ENCODE measurements around the gene STON2. TPM values are rescaled to one million over a fixed set of nuclear protein-coding genes. Genes with fewer than 3 reads are reported as not detected.

The STON2 gene
- total RNA-seq, 2 donors from 2014 or later: 6.6 to 16.6 TPM

DNA sequence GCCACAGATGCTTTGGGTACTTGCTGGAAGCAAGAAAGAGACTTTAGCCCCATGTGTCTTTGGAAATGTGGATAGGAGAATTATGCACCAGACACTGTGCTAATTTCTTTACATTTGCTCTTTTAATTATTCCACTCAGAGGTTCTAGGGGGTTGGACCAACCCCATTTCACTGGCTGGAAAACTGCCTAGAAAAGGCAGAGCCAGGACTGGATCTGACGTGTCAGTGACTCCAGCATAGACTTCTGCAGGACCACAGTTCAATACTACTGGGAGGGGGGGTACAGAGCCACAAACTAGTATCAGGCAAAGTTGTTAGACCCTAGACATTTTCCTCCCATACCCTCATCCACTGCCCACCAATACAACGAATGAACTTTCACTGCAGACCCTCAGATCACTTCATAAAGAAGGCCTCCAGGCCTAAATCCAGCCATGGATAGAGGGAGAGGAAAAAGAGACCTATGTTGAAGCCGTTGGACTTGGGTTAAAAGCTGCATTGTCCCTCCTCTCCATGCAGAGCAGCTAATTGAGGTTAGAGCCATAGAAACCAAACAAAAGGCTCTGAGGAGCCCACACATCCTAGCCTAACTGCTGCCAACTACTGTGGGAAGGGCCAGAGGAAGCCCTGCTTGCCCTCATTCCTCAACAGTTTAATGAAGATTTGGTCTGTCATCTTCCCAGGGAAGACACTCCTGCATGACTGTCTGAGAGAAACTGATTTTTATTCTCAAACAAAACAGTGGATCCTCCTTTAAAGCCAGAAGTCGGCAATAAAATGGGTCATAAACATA, 68.7 kb downstream of the STON2 start:
- H3K4me1 ChIP-seq: peaks cover 4% of the 10 kb centered on the region
- H3K27me3 ChIP-seq: no peaks in the 10 kb centered on the region
- intact Hi-C loops (cut with DNase I): no loop called here
- no peaks in the 10 kb centered on the region for H3K36me3 ChIP-seq (replicated peaks in 1 of 2; ENCODE audit: insufficient read depth in 1 of 2, low read depth in 2 of 2)
- TF ChIP-seq POLR2A (IDR thresholded peaks at IDR 0.05): no peak
- TF ChIP-seq, protein P1, sequence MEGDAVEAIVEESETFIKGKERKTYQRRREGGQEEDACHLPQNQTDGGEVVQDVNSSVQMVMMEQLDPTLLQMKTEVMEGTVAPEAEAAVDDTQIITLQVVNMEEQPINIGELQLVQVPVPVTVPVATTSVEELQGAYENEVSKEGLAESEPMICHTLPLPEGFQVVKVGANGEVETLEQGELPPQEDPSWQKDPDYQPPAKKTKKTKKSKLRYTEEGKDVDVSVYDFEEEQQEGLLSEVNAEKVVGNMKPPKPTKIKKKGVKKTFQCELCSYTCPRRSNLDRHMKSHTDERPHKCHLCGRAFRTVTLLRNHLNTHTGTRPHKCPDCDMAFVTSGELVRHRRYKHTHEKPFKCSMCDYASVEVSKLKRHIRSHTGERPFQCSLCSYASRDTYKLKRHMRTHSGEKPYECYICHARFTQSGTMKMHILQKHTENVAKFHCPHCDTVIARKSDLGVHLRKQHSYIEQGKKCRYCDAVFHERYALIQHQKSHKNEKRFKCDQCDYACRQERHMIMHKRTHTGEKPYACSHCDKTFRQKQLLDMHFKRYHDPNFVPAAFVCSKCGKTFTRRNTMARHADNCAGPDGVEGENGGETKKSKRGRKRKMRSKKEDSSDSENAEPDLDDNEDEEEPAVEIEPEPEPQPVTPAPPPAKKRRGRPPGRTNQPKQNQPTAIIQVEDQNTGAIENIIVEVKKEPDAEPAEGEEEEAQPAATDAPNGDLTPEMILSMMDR (IDR thresholded peaks at IDR 0.05): no peak
- no peak overlapping the region for H3K4me3 ChIP-seq
- H3K9me3 ChIP-seq: no peaks in the 10 kb centered on the region
- WGBS, 2 donors: 65 to 80% methylated on average over 4 of the region's 4 CpGs
- H3K27ac ChIP-seq: no peak overlapping the region
- DNase-seq (no peak), ATAC-seq (no peak)

DNA sequence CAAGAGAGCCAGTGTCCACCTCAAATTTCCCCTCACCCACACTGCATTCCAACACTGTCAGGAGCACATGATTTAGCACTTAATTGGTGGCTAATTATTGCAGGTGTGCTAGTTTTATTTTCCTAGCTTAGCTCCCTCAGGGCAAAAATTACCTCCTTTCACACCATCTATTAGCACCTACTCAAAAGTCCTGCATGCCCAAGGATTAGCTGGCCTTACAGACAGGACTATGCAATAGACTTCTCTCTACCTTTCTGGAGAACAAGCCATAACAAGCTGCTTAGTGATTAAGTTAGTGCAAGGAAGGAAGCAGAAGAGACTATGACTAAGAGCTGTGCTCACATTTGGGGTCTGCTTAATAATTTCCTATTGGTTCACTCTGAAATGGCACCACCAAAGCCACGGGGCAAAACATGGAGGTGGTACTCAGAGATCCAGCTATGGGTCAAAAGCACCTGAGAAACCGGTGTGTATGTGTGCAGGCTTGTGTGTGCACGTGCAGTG, 69.5 kb downstream of the STON2 start:
- peak; percentile 65 for ATAC-seq
- intact Hi-C loops (cut with DNase I): no loop called here
- H3K36me3 ChIP-seq (replicated peaks in 1 of 2; ENCODE audit: insufficient read depth in 1 of 2, low read depth in 2 of 2): no peaks in the 10 kb centered on the region
- no peak for TF ChIP-seq POLR2A (IDR thresholded peaks at IDR 0.05)
- TF ChIP-seq, protein P1 (IDR thresholded peaks at IDR 0.05): no peak
- H3K9me3 ChIP-seq: no peaks in the 10 kb centered on the region
- no peaks in the 10 kb centered on the region for H3K27me3 ChIP-seq
- WGBS, 2 donors: 40 to 45% methylated on average over 3 of the region's 3 CpGs
- no peak overlapping the region for H3K4me3 ChIP-seq
- DNase-seq: no peak
- no peak overlapping the region for H3K27ac ChIP-seq
- H3K4me1 ChIP-seq: peaks cover 4% of the 10 kb centered on the region

DNA sequence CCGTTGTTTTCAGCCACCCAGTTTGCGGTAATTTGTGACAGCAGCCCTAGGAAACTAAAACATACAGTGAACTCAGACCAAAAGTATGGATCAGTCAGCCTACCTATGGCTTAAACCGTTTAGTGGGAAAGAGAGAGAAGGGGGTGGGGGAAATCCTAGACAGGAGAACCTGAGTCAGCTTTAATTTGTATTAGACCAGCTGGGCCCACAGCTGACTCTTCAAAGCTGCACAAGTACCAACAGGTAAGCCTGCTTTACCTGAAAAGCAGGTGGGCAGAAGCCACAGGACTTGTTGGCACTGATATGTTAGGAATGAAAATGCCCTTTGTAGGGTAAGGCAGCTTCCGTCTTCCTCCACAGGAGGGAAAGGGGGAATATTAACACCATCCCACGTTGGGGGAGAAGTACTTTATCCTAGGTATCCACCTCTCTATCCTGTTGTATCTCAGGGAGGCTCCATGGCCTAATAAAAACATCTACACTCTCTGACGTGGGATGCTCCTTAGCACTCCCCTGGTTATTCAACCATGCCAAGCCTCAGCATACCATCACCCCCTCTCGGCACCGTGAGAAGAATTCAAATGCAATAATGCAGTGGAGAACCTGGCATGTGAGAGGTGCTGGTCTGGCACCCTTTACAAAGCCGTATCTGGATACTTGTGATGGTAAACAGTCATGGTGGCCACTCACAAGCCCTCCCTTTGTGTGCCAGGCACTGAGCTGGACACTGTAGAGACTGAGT, 70.3 kb downstream of the STON2 start:
- Histone ChIP-seq H3K4me1 (peaks cover 4% of the 10 kb centered on the region), H3K36me3 (replicated peaks in 1 of 2; ENCODE audit: insufficient read depth in 1 of 2, low read depth in 2 of 2) (no peaks in the 10 kb centered on the region), H3K4me3 (no peak overlapping the region), H3K27me3 (no peaks in the 10 kb centered on the region), H3K27ac (peak overlapping the region in 1 of 4 donors; percentile 28), H3K9me3 (no peaks in the 10 kb centered on the region)
- intact Hi-C loops (cut with DNase I): no loop called here
- 72 to 73% methylated on average over 9 of the region's 9 CpGs for WGBS, 2 donors
- TF ChIP-seq, protein P1 (IDR thresholded peaks at IDR 0.05): no peak
- no peak for TF ChIP-seq POLR2A (IDR thresholded peaks at IDR 0.05)
- peak in 1 of 4 donors; percentile 10 for DNase-seq
- no peak for ATAC-seq

DNA sequence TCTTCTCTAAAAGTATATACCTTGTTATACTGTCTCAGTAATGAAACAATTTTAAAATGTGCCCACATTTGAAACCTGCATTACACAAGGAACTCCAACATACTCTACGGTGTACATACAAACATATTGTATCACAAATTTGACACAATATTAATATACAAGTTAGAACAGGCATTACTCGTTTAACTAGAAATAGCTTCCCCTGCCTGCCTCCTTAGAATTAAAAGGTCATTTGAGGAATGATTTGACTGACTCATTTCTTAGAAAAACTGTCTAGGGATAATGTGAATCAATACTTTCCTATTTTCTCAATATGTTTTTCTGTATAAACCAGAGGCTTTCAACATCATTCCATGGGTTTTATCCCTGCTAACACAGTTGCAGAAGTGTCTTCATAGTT, 73.7 kb downstream of the STON2 start:
- H3K9me3 ChIP-seq: no peaks in the 10 kb centered on the region
- no peak overlapping the region for H3K27ac ChIP-seq
- no peak overlapping the region for H3K4me3 ChIP-seq
- intact Hi-C loops (cut with DNase I): no loop called here
- 76 to 85% methylated on average over 2 of the region's 2 CpGs for WGBS, 2 donors
- no peaks in the 10 kb centered on the region for H3K27me3 ChIP-seq
- ATAC-seq (no peak), DNase-seq (no peak)
- no peak for TF ChIP-seq POLR2A (IDR thresholded peaks at IDR 0.05)
- TF ChIP-seq, protein P1 (IDR thresholded peaks at IDR 0.05): no peak
- H3K4me1 ChIP-seq: peaks cover 4% of the 10 kb centered on the region
- no peaks in the 10 kb centered on the region for H3K36me3 ChIP-seq (replicated peaks in 1 of 2; ENCODE audit: insufficient read depth in 1 of 2, low read depth in 2 of 2)

All from body of pancreas (tissue), 4 donors.